ENCODE data around the gene THSD4.

DNA sequence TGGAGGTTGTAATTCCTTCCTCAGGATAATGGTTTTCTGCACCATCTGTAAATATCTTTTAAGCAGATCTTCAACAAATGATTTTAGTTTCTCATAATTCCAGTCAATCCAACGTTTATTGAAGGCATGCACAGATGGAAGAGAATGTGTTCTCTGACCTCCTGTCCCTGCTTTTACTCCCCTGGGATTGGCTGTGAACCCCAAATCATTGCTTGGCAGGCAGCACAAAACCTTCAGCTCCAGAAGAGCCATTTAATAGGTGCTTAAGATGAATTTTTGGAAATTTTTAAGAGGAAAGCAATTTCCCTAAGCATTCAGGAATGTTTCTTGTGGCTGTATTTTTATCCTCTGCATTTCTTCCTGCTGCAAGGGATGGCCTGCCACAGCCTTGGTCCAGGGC, 25.5 kb upstream of the THSD4 start:
- TF ChIP-seq CTCF (IDR thresholded peaks at IDR 0.05) (no peak), POLR2A (IDR thresholded peaks at IDR 0.05; ENCODE audit: low read length) (no peak), RFX5 (IDR thresholded peaks at IDR 0.05) (no peak), KDM1A (IDR thresholded peaks at IDR 0.05; ENCODE audit: low read depth) (no peak), CEBPB (IDR thresholded peaks at IDR 0.05) (no peak), HMGXB4 (CRISPR knock-in tag; IDR thresholded peaks at IDR 0.05; ENCODE audit: borderline replicate concordance) (no peak), REST (IDR thresholded peaks at IDR 0.05) (no peak), ZFP36 (IDR thresholded peaks at IDR 0.05; ENCODE audit: borderline replicate concordance, partially characterized antibody) (no peak)
- TF ChIP-seq, protein P1, sequence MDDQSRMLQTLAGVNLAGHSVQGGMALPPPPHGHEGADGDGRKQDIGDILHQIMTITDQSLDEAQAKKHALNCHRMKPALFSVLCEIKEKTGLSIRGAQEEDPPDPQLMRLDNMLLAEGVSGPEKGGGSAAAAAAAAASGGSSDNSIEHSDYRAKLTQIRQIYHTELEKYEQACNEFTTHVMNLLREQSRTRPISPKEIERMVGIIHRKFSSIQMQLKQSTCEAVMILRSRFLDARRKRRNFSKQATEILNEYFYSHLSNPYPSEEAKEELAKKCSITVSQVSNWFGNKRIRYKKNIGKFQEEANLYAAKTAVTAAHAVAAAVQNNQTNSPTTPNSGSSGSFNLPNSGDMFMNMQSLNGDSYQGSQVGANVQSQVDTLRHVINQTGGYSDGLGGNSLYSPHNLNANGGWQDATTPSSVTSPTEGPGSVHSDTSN (IDR thresholded peaks at IDR 0.05): no peak

Measured in A549 (cell line).